ENCODE results near the gene CENPB. TPM values are rescaled to one million over a fixed set of nuclear protein-coding genes. Genes with fewer than 3 reads are reported as not detected.
A peak's percentile ranks its signal among the peaks of the same experiment; 100 is the strongest.

The CENPB gene
- total and polyA plus RNA-seq, 10 of the 15 experiments (the other 5 are each of a cell fraction or from before 2014, with no cell fraction given) = 0.16 to 71.2 (median 14.0) TPM

DNA sequence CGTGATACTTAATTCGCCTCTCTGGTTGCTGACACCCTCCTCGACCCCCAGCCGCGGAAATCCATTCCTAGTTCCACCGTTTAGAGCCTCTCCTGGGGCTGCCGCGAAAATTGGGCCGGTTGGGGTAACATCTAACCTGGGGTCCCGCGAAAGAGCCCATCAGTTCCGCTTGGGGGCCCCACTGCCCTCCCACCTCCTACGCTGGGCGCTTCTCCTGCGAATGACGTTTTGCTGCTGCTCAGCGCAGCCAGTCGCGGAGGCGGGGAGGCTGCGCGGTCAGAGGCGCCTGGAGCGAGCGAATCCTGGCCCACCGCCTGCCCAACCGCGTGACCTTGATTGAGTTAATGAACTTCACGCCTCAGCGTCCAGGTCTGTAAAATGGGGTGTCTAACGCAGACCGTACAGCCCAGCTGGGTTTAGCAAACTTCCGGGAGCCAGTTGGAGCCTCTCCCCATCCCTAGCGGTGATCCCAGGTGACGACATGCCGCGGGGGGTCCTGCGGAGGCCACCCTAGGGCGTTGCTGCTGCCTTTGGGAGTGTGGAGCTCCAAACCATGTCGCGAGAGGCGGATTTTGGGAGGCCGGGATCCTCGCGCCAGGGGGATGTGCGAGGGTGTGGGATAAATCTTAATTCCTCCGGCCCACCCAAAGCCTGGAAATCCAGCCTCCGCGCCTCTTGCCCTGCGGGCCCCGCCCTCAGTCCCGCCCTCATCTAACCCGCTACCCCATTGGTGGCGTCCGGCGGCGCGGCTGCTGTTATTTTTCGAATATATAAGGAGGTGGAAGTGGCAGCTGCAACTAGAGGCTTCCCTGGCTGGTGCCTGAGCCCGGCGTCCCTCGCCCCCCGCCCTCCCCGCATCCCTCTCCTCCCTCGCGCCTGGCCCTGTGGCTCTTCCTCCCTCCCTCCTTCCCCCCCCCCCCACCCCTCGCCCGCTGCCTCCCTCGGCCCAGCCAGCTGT lies 9.2 kb upstream of the CENPB start, which contains the start of gene CDC25B:
Gene CDC25B (plus strand): TSS at position 800 of the 958 bp plus-strand sequence. CDS start 222 bp downstream, outside the sequence.
- under 1% methylated on average over 46 of the region's 69 CpGs for WGBS (ENCODE audit: insufficient coverage, insufficient replicate concordance, low lambda C conversion rate, missing lambda C conversion rate)
- ChIA-PET POLR2A (interaction anchor here (0.6 to 1.1 kb wide), 4 partner anchors 25 to 1174 kb away, joined by 3 to 6 read pairs (median 3); partner anchors contain the start of gene AP5S1), CTCF (interaction anchor here (1.1 to 2.1 kb wide), 3 partner anchors 8 to 59 kb away, joined by 3 to 30 read pairs (median 5); partner anchors contain the start of gene AP5S1), RAD21 (ENCODE audit: unreplicated experiment) (interaction anchor here (0.6 to 1.4 kb wide), 7 partner anchors 8 to 276 kb away, joined by 3 to 5 read pairs (median 4); partner anchors contain the start of genes AP5S1 and CENPB), SMC1A (ENCODE audit: uncharacterized antibody, unreplicated experiment) (interaction anchor here (1.2 to 1.4 kb wide), 4 partner anchors 10 to 28 kb away, joined by 3 to 5 read pairs (median 4); partner anchors contain the start of genes ADISSP and AP5S1)
- intact Hi-C loops (cut with micrococcal nuclease; ENCODE audit: unreplicated experiment) = loop anchor here (2.0 to 5.0 kb wide), 2 partner anchors 51 to 112 kb away; partner anchors contain the start of gene MAVS
- in situ Hi-C loops (cut with MboI) = no loop called here
- H3K9ac ChIP-seq (ENCODE audit: control insufficient read depth, insufficient read depth, low read length) = peak within 1 kb of the TSS; percentile 76
- no peaks in the 10 kb centered on the region for H3K27me3 ChIP-seq (replicated peaks in 1 of 2; ENCODE audit: control insufficient read depth in 2 of 2, insufficient read depth in 2 of 2, low read length in 1 of 2)
- FAIRE-seq = peak; percentile 89
- H3K4me2 ChIP-seq (ENCODE audit: control insufficient read depth, insufficient read depth) = peak within 1 kb of the TSS; percentile 85
- H3K79me2 ChIP-seq (ENCODE audit: control insufficient read depth, insufficient read depth, low read length) = peaks cover 18% of the 10 kb centered on the region
- TSS peak; percentile 88 for BruUV-seq (replicated peaks)
- H2AFZ ChIP-seq (ENCODE audit: control insufficient read depth, low read depth, low read length) = peak within 1 kb of the TSS; percentile 75
- H3K4me1 ChIP-seq (ENCODE audit: control insufficient read depth, insufficient read depth, low read length) = peaks cover 36% of the 10 kb centered on the region
- no peaks in the 10 kb centered on the region for H4K20me1 ChIP-seq (ENCODE audit: control insufficient read depth, insufficient read depth)
- no peaks in the 10 kb centered on the region for H3K9me3 ChIP-seq (replicated peaks; ENCODE audit: control insufficient read depth, insufficient read depth, low read length)
- H3K4me3 ChIP-seq = peak within 1 kb of the TSS; percentile 77
- ATAC-seq = peak; percentile 83
- DNase-seq (ENCODE audit: low read depth, low spot score) = peak; percentile 59
- peaks cover 0 to 5% of the 10 kb centered on the region in 2 experiments; a peak in 2 of 4 replicates for H3K36me3 ChIP-seq (ENCODE audit: control insufficient read depth in 2 of 2, insufficient read depth in 2 of 2, low read length in 1 of 2)
- peak within 1 kb of the TSS; percentile 81 for H3K27ac ChIP-seq (ENCODE audit: control insufficient read depth, insufficient read depth)
- TF ChIP-seq POLR2A (IDR thresholded peaks at IDR 0.05; ENCODE audit: low read depth, low read length) (peak; percentile 74), MEF2B (IDR thresholded peaks at IDR 0.05; ENCODE audit: partially characterized antibody, poor library complexity, severe bottlenecking) (peak; percentile 30), TCF3 (IDR thresholded peaks at IDR 0.05; ENCODE audit: borderline replicate concordance, insufficient read depth, low read depth, low read length) (no peak), CREB1 (IDR thresholded peaks at IDR 0.05; ENCODE audit: low read depth) (peak; percentile 60; the same call in 1 of the 2 replicates), SMAD5 (IDR thresholded peaks at IDR 0.05; ENCODE audit: low read depth) (no peak), RUNX3 (IDR thresholded peaks at IDR 0.05; ENCODE audit: low read length) (peak; percentile 62), HDAC2 (IDR thresholded peaks at IDR 0.05) (no peak), JUND (IDR thresholded peaks at IDR 0.05; ENCODE audit: low read depth, low read length) (no peak), SREBF1 (IDR thresholded peaks at IDR 0.05; ENCODE audit: low read length) (no peak), GATAD2B (conservative IDR thresholded peaks at IDR 0.05; ENCODE audit: low read depth) (peak; percentile 78; the same call in 1 of the 2 replicates), RAD21 (IDR thresholded peaks at IDR 0.05; ENCODE audit: insufficient read depth, low read depth, low read length) (no peak; the same call in 1 of the 2 replicates), ZZZ3 (IDR thresholded peaks at IDR 0.05; ENCODE audit: control insufficient read depth, insufficient read length, low read depth) (no peak), RFX5 (IDR thresholded peaks at IDR 0.05; ENCODE audit: low read depth, low read length) (peak; percentile 29; the same call in 1 of the 2 replicates), ATF7 (IDR thresholded peaks at IDR 0.05; ENCODE audit: low read depth) (peak; percentile 79), SUPT20H (IDR thresholded peaks at IDR 0.05; ENCODE audit: borderline replicate concordance, control insufficient read depth, low read depth, low read length) (no peak), SIX5 (IDR thresholded peaks at IDR 0.05; ENCODE audit: low read depth, low read length, severe bottlenecking) (no peak), POU2F2 (IDR thresholded peaks at IDR 0.05; ENCODE audit: borderline replicate concordance, low read depth, low read length) (peak; percentile 44; the same call in 1 of the 3 replicates), ESRRA (IDR thresholded peaks at IDR 0.05; ENCODE audit: low read length) (peak; percentile 99), ZBED1 (IDR thresholded peaks at IDR 0.05; ENCODE audit: borderline replicate concordance) (no peak), BHLHE40 (IDR thresholded peaks at IDR 0.05; ENCODE audit: borderline replicate concordance in 1 of 2, low read depth in 2 of 2, low read length in 1 of 2) (peak; percentile 20 to 77; a peak in 3 of 4 replicates)
- TF ChIP-seq, protein P1, sequence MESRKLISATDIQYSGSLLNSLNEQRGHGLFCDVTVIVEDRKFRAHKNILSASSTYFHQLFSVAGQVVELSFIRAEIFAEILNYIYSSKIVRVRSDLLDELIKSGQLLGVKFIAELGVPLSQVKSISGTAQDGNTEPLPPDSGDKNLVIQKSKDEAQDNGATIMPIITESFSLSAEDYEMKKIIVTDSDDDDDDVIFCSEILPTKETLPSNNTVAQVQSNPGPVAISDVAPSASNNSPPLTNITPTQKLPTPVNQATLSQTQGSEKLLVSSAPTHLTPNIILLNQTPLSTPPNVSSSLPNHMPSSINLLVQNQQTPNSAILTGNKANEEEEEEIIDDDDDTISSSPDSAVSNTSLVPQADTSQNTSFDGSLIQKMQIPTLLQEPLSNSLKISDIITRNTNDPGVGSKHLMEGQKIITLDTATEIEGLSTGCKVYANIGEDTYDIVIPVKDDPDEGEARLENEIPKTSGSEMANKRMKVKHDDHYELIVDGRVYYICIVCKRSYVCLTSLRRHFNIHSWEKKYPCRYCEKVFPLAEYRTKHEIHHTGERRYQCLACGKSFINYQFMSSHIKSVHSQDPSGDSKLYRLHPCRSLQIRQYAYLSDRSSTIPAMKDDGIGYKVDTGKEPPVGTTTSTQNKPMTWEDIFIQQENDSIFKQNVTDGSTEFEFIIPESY (IDR thresholded peaks at IDR 0.05) = no peak
- TF ChIP-seq, protein P2, sequence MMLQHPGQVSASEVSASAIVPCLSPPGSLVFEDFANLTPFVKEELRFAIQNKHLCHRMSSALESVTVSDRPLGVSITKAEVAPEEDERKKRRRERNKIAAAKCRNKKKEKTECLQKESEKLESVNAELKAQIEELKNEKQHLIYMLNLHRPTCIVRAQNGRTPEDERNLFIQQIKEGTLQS (IDR thresholded peaks at IDR 0.05; ENCODE audit: borderline replicate concordance, extremely low read depth, low read depth, low read length) = no peak
